IMR-90 (cell line): ENCODE results near the gene MTM1. TPM values are rescaled to one million over a fixed set of nuclear protein-coding genes. Genes with fewer than 3 reads are reported as not detected.

ENCODE experiments used
- ATAC-seq: fragments of 200-7000 bp; cut with Tn5 transposase; 2 replicates; pipeline ENCODE4 v1.9.1; 2020; ENCODE audit warnings: low read depth, mild to moderate bottlenecking, moderate library complexity
- BruUV-seq: library from RNA; stranded (reverse); fragments of 400-500 nt; replicated peaks from 2 replicates; lab custom pipeline; 2021; lab: Mats Ljungman, UMichigan
- CTCF ChIA-PET: fragments of 300-600 bp; formaldehyde crosslinking; extraction: SDS; loops from one replicate; lab custom pipeline; 2021; ENCODE audit warnings: antibody characterized with exemption; lab: Yijun Ruan, JAX
- POLR2A ChIA-PET: fragments of 300-600 bp; sonication (Branson Sonifier 250); formaldehyde crosslinking; loops from one replicate; lab custom pipeline; 2022; ENCODE audit warnings: antibody characterized with exemption; ENCODE audit not compliant: unreplicated experiment; lab: Charles Lee
- DNase-seq: peaks from one replicate; pipeline ENCODE4 v3.0.0; 2013
- H2AFZ ChIP-seq: replicated peaks from 2 replicates; pipeline ENCODE3; 2013; ENCODE audit warnings: low read length, mild to moderate bottlenecking; ENCODE audit not compliant: poor library complexity
- H2AK5ac ChIP-seq: 2 replicates; pipeline ENCODE4 v1.6.1; 2013; ENCODE audit warnings: low read depth, low read length, inconsistent platforms
- H2AK9ac ChIP-seq: replicated peaks from 2 replicates; pipeline ENCODE3; 2013; ENCODE audit warnings: mild to moderate bottlenecking, low read depth, low read length, moderate library complexity; ENCODE audit not compliant: poor library complexity
- H2BK120ac ChIP-seq: 2 replicates; pipeline ENCODE4 v1.6.1; 2013; ENCODE audit warnings: low read depth, low read length, inconsistent platforms
- H2BK15ac ChIP-seq: 3 replicates; pipeline ENCODE4 v1.6.1; 2013; ENCODE audit warnings: low read depth, low read length, inconsistent platforms
- H2BK20ac ChIP-seq: 2 replicates; pipeline ENCODE4 v1.6.1; 2013; ENCODE audit warnings: low read depth, mild to moderate bottlenecking, inconsistent platforms, low read length, moderate library complexity
- H2BK5ac ChIP-seq: 2 replicates; pipeline ENCODE4 v1.6.1; 2013; ENCODE audit warnings: mild to moderate bottlenecking, low read depth, low read length, inconsistent platforms; ENCODE audit not compliant: poor library complexity, severe bottlenecking
- H3K14ac ChIP-seq: replicated peaks from 2 replicates; pipeline ENCODE4 v1.6.1; 2013; ENCODE audit warnings: low read depth, low read length, inconsistent platforms
- H3K18ac ChIP-seq: 2 replicates; pipeline ENCODE4 v1.6.1; 2013; ENCODE audit warnings: low read depth, low read length, control low read depth
- H3K23ac ChIP-seq: 2 replicates; pipeline ENCODE4 v1.6.1; 2013; ENCODE audit warnings: low read depth, low read length, inconsistent platforms
- H3K27ac ChIP-seq: 2 replicates; pipeline ENCODE4 v1.5.1; 2013; ENCODE audit warnings: mild to moderate bottlenecking, control low read depth, low read length; ENCODE audit not compliant: insufficient read depth
- H3K27me3 ChIP-seq: 2 replicates; pipeline ENCODE4 v1.6.1; 2013; ENCODE audit warnings: low read length; ENCODE audit not compliant: control insufficient read depth, insufficient read depth
- H3K36me3 ChIP-seq: 2 replicates; pipeline ENCODE4 v1.6.1; 2013; ENCODE audit warnings: low read length, mixed read lengths; ENCODE audit not compliant: control insufficient read depth, insufficient read depth
- H3K4ac ChIP-seq: 2 replicates; pipeline ENCODE4 v1.6.1; 2013; ENCODE audit warnings: low read depth, low read length, inconsistent platforms
- H3K4me1 ChIP-seq: 2 replicates; pipeline ENCODE4 v1.6.1; 2013; ENCODE audit warnings: low read length, mixed read lengths; ENCODE audit not compliant: control insufficient read depth, insufficient read depth
- H3K4me2 ChIP-seq: 2 replicates; pipeline ENCODE4 v1.6.1; 2013; ENCODE audit warnings: low read depth, mild to moderate bottlenecking, control low read depth, low read length, moderate library complexity
- H3K4me3 ChIP-seq: 2 replicates; pipeline ENCODE4 v1.5.1; 2013; ENCODE audit warnings: low read depth, mild to moderate bottlenecking, control low read depth, low read length, moderate library complexity; ENCODE audit not compliant: insufficient read depth
- H3K56ac ChIP-seq: 2 replicates; pipeline ENCODE4 v1.6.1; 2013; ENCODE audit warnings: low read length, inconsistent platforms; ENCODE audit not compliant: insufficient read depth; ENCODE audit errors: extremely low read depth
- H3K79me1 ChIP-seq, 2 experiments: 2 replicates each; pipeline ENCODE4 v1.6.1; 2013; ENCODE audit warnings: low read length in 2 of 2, inconsistent platforms in 1 of 2, low read depth in 1 of 2
- H3K9ac ChIP-seq: 2 replicates; pipeline ENCODE4 v1.6.1; 2013; ENCODE audit warnings: low read depth, low read length, control low read depth
- H3K9me1 ChIP-seq: 2 replicates; pipeline ENCODE4 v1.6.1; 2013; ENCODE audit warnings: low read length, inconsistent platforms; ENCODE audit not compliant: insufficient read depth
- H3K9me3 ChIP-seq: 2 replicates; pipeline ENCODE4 v1.6.1; 2013; ENCODE audit warnings: low read length; ENCODE audit not compliant: control insufficient read depth, insufficient read depth
- H4K20me1 ChIP-seq: 2 replicates; pipeline ENCODE4 v1.6.1; 2013; ENCODE audit warnings: low read length, inconsistent platforms; ENCODE audit not compliant: insufficient read depth
- H4K5ac ChIP-seq: 2 replicates; pipeline ENCODE4 v1.6.1; 2013; ENCODE audit warnings: mild to moderate bottlenecking, low read depth, low read length, control low read depth
- H4K8ac ChIP-seq, 2 experiments: 2 replicates each; pipeline ENCODE4 v1.6.1; 2013; ENCODE audit warnings: low read depth in 2 of 2, low read length in 2 of 2, control low read depth in 1 of 2, inconsistent platforms in 1 of 2
- H4K91ac ChIP-seq: 2 replicates; pipeline ENCODE4 v1.6.1; 2013; ENCODE audit warnings: low read depth, low read length, inconsistent platforms; ENCODE audit not compliant: insufficient read depth
- BHLHE40 ChIP-seq: fragments of 150-350 bp; IDR thresholded peaks from 2 replicates; pipeline ENCODE4 v1.6.1; 2016; ENCODE audit warnings: mild to moderate bottlenecking, low read depth, low read length
- CEBPB ChIP-seq: IDR thresholded peaks from 2 replicates; pipeline ENCODE4 v1.6.1; 2012; ENCODE audit warnings: low read depth, low read length, improper control_type of control experiment
- FOS ChIP-seq: fragments of 150-350 bp; IDR thresholded peaks from 2 replicates; pipeline ENCODE4 v1.6.1; 2016; ENCODE audit warnings: low read depth, low read length
- MAZ ChIP-seq: IDR thresholded peaks from 2 replicates; pipeline ENCODE4 v1.6.1; 2012; ENCODE audit warnings: low read depth, mild to moderate bottlenecking, low read length, improper control_type of control experiment, moderate library complexity, borderline replicate concordance
- RCOR1 ChIP-seq: IDR thresholded peaks from 2 replicates; pipeline ENCODE4 v1.6.1; 2012; ENCODE audit warnings: mild to moderate bottlenecking, low read length, improper control_type of control experiment; ENCODE audit not compliant: insufficient replicate concordance
- WGBS, 2 experiments: methylation state at CpG; one replicate each; pipeline versions ENCODE4 v1.1.5 to v1.1.7; 2013; ENCODE audit warnings: missing lambda C conversion rate in 2 of 2; ENCODE audit not compliant: insufficient read length in 1 of 2; ENCODE audit errors: extremely low coverage in 2 of 2; 5-methylcytosine and 5-hydroxymethylcytosine counted together
- dilution Hi-C: fragments of 300-500 bp; cut with HindIII; formaldehyde crosslinking; loops from one replicate; pipeline ENCODE4 v1.14.3; 2018; ENCODE audit warnings: low sequenced_read_pairs; ENCODE audit not compliant: unreplicated experiment
- in situ Hi-C: fragments of 300-500 bp; cut with MboI; formaldehyde crosslinking; loops from 3 replicates; pipeline ENCODE4 v1.14.3; 2019; ENCODE audit warnings: low sequenced_read_pairs, inconsistent platforms, mixed read lengths
- intact Hi-C: fragments of 100-400 bp; cut with micrococcal nuclease; formaldehyde crosslinking; loops from 2 replicates; pipeline ENCODE4 v1.10.0; 2022
- polyA plus RNA-seq, 3 experiments: library from polyadenylated mRNA; depleted of rRNA; stranded (reverse); fragments of >200 nt; gene quantifications; 2 replicates each; pipeline ENCODE4 v1.2.3, GENCODE V29; 2012; ENCODE audit warnings: low replicate concordance in 1 of 3
- total RNA-seq: library from RNA; depleted of rRNA; stranded (reverse); fragments of >200 nt; gene quantifications from 2 replicates; pipeline ENCODE4 v1.2.3, GENCODE V29; 2012
- TF ChIP-seq, protein P1 (sequence below): fragments of 150-350 bp; IDR thresholded peaks from 2 replicates; pipeline ENCODE4 v1.6.1; 2017; ENCODE audit warnings: mild to moderate bottlenecking, antibody characterized with exemption, low read length, low read depth
- TF ChIP-seq, protein P2 (sequence below): fragments of 150-350 bp; IDR thresholded peaks from 2 replicates; pipeline ENCODE4 v1.6.1; 2016; ENCODE audit warnings: low read depth, mild to moderate bottlenecking, low read length, moderate library complexity, borderline replicate concordance

MTM1 gene
- total and polyA plus RNA-seq, 2 of the 4 experiments (the other 2 are of a cell fraction): 3.8 to 5.6 TPM

GRCh38 chrX:150581093-150581775 is 12.8 kb downstream of the MTM1 start:
- no peaks in the 10 kb centered on the region for H3K27me3 ChIP-seq
- no peak overlapping the region for H3K4ac ChIP-seq
- peak overlapping the region; percentile 44; the same call in 1 of the 2 replicates for H3K18ac ChIP-seq
- peaks cover 4 to 21% of the 10 kb centered on the region in 2 experiments for H3K79me1 ChIP-seq
- no peak overlapping the region for H2AK9ac ChIP-seq
- no peak for TF ChIP-seq CEBPB
- TF ChIP-seq FOS: peak; percentile 66; the same call in 1 of the 2 replicates
- no peak for TF ChIP-seq MAZ
- peak; percentile 54 for TF ChIP-seq BHLHE40
- no peak for TF ChIP-seq RCOR1
- TF ChIP-seq, protein P1, sequence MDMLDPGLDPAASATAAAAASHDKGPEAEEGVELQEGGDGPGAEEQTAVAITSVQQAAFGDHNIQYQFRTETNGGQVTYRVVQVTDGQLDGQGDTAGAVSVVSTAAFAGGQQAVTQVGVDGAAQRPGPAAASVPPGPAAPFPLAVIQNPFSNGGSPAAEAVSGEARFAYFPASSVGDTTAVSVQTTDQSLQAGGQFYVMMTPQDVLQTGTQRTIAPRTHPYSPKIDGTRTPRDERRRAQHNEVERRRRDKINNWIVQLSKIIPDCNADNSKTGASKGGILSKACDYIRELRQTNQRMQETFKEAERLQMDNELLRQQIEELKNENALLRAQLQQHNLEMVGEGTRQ: peak; percentile 17; the same call in 1 of the 2 replicates
- TF ChIP-seq, protein P2, sequence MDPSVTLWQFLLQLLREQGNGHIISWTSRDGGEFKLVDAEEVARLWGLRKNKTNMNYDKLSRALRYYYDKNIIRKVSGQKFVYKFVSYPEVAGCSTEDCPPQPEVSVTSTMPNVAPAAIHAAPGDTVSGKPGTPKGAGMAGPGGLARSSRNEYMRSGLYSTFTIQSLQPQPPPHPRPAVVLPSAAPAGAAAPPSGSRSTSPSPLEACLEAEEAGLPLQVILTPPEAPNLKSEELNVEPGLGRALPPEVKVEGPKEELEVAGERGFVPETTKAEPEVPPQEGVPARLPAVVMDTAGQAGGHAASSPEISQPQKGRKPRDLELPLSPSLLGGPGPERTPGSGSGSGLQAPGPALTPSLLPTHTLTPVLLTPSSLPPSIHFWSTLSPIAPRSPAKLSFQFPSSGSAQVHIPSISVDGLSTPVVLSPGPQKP: no peak
- H3K9me3 ChIP-seq: 0 out of 2 replicates have a peak, but pooled peaks cover 3% of the 10 kb centered on the region
- POLR2A ChIA-PET: no interaction called here
- dilution Hi-C loops (no loop called here), intact Hi-C loops (loop anchor here (1.0 kb wide), 1 partner anchor 216 kb away; no protein-coding TSS in a partner anchor), in situ Hi-C loops (no loop called here)
- no CpG with 5 or more reads among the region's 4 CpGs for WGBS, 2 experiments
- no peak overlapping the region for H3K4me3 ChIP-seq
- H2AFZ ChIP-seq: no peak overlapping the region
- no peak overlapping the region; the same call in 1 of the 2 replicates for H4K5ac ChIP-seq
- H4K8ac ChIP-seq: no peak overlapping the region
- H2BK15ac ChIP-seq: no peak overlapping the region
- no peak overlapping the region for H3K56ac ChIP-seq
- H2BK120ac ChIP-seq: no peak overlapping the region
- no peak overlapping the region for H3K23ac ChIP-seq
- no peak overlapping the region for H2AK5ac ChIP-seq
- H3K36me3 ChIP-seq: no peaks in the 10 kb centered on the region
- DNase-seq: peak; percentile 83
- peak; percentile 93 for ATAC-seq
- H4K91ac ChIP-seq: no peak overlapping the region
- no peaks in the 10 kb centered on the region for H3K4me1 ChIP-seq
- peak overlapping the region; percentile 13 for H2BK5ac ChIP-seq
- no peak overlapping the region for H3K27ac ChIP-seq
- CTCF ChIA-PET: interaction anchor here (0.6 kb wide), 1 partner anchor 32 kb away, joined by 3 read pairs; no protein-coding TSS in a partner anchor
- no peak overlapping the region for H3K14ac ChIP-seq
- H4K20me1 ChIP-seq: no peaks in the 10 kb centered on the region
- no peak overlapping the region for H2BK20ac ChIP-seq
- H3K9ac ChIP-seq: no peak overlapping the region
- peaks cover 3% of the 10 kb centered on the region; the same call in 1 of the 2 replicates for H3K9me1 ChIP-seq
- BruUV-seq: no TSS peak
- peak overlapping the region; percentile 73; the same call in 1 of the 2 replicates for H3K4me2 ChIP-seq
